K562 (cell line): Measurements from ENCODE around the gene MEGF11.

Source experiments
- CEBPB ChIP-seq: fragments of 450-650 bp; IDR thresholded peaks from 2 replicates; pipeline ENCODE4 v1.6.1; 2016; ENCODE audit warnings: missing genetic modification characterization, missing compliant biosample characterization
- CTCF ChIP-seq, 3 experiments: IDR thresholded peaks in 2 of 3; conservative IDR thresholded peaks in 1 of 3; 2 replicates each; pipeline ENCODE4 v1.5.1; 2011 to 2012; ENCODE audit warnings: low read length in 3 of 3, mild to moderate bottlenecking in 3 of 3, control low read depth in 2 of 3, improper control_type of control experiment in 1 of 3, inconsistent platforms in 1 of 3, low read depth in 1 of 3, mixed read lengths in 1 of 3, moderate library complexity in 1 of 3; ENCODE audit not compliant: insufficient read depth in 2 of 3
- FOXK2 ChIP-seq, 2 experiments: fragments of 450-650 bp; IDR thresholded peaks in 1 of 2; conservative IDR thresholded peaks in 1 of 2; 2 replicates each; pipeline ENCODE4 v1.6.1; 2016; ENCODE audit warnings: low read depth in 2 of 2, mild to moderate bottlenecking in 1 of 2
- POLR2A ChIP-seq: fragments of 450-650 bp; conservative IDR thresholded peaks from 2 replicates; pipeline ENCODE4 v1.6.1; 2016
- POLR2AphosphoS5 ChIP-seq: IDR thresholded peaks from 2 replicates; pipeline ENCODE4 v1.6.1; 2011; ENCODE audit warnings: mild to moderate bottlenecking, low read depth, low read length, moderate library complexity; ENCODE audit not compliant: control insufficient read depth, insufficient read depth
- PRDM10 ChIP-seq: fragments of 450-650 bp; IDR thresholded peaks from 2 replicates; pipeline ENCODE4 v1.6.1; 2018; ENCODE audit not compliant: partially characterized antibody
- SNRNP70 ChIP-seq: fragments of 200-400 bp; formaldehyde crosslinking; optimal IDR thresholded peaks from 2 replicates; pipeline ENCODE3; 2017; ENCODE audit warnings: low read depth, low read length
- SRF ChIP-seq, 2 experiments: fragments of 250-450, 450-650 bp in 1 of 2; sonication (Bioruptor Pico) in 1 of 2; sonication (generic) in 1 of 2; formaldehyde crosslinking; IDR thresholded peaks; 2 replicates each; pipeline versions ENCODE4 v1.5.0 to v1.5.1; 2020 to 2022; ENCODE audit warnings: mild to moderate bottlenecking in 1 of 2, missing genetic modification reagents in 1 of 2
- TAF7 ChIP-seq: fragments of 450-650 bp; IDR thresholded peaks from 2 replicates; pipeline ENCODE4 v1.6.1; 2016; ENCODE audit warnings: missing genetic modification characterization, missing compliant biosample characterization
- ZSCAN29 ChIP-seq: fragments of 450-650 bp; IDR thresholded peaks from 2 replicates; pipeline ENCODE4 v1.6.1; 2017
- TF ChIP-seq, protein P1 (sequence below): sonication (generic); formaldehyde crosslinking; IDR thresholded peaks from 2 replicates; pipeline ENCODE4 v1.9.0; 2022; ENCODE audit warnings: mild to moderate bottlenecking, missing genetic modification reagents
- TF ChIP-seq, protein P2 (sequence below): IDR thresholded peaks from 3 replicates; pipeline ENCODE4 v1.6.1; 2011; ENCODE audit warnings: borderline replicate concordance, mild to moderate bottlenecking, moderate library complexity; ENCODE audit not compliant: insufficient read length; ENCODE audit errors: extremely low read depth

DNA sequence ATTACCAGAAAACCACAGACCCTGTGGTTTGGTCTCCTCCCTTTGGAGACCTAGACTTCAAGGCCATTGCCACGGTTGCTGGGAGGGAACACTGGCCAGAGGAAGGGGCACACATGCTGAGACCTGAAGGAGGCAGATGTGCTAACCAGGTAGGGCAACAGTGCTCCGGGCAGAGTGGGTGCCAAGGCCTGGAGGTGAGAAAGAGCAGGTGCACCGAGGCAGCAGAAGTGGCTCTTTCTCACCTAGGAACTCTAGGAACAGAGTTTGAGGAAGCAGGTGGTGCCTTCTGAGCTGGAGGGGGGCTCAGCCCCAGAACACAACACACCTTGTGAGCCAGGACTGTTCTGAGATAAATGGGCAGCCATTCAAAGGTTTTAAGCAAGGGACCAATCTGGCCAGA, 106.1 kb downstream of the MEGF11 start:
- no peak for TF ChIP-seq POLR2AphosphoS5
- no peak for TF ChIP-seq SRF (CRISPR knock-in tag; IDR thresholded peaks at IDR 0.05)
- no peak for TF ChIP-seq CEBPB (tag)
- TF ChIP-seq ZSCAN29, result no peak
- no peak for TF ChIP-seq TAF7 (tag)
- no peak for TF ChIP-seq POLR2A
- TF ChIP-seq FOXK2 (conservative IDR thresholded peaks at IDR 0.05 in 1 of 2, IDR thresholded peaks at IDR 0.05 in 1 of 2; ENCODE audit: low read depth in 2 of 2), result no peak
- TF ChIP-seq, protein P1, sequence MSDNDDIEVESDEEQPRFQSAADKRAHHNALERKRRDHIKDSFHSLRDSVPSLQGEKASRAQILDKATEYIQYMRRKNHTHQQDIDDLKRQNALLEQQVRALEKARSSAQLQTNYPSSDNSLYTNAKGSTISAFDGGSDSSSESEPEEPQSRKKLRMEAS, result no peak
- TF ChIP-seq PRDM10, result no peak
- TF ChIP-seq, protein P2, sequence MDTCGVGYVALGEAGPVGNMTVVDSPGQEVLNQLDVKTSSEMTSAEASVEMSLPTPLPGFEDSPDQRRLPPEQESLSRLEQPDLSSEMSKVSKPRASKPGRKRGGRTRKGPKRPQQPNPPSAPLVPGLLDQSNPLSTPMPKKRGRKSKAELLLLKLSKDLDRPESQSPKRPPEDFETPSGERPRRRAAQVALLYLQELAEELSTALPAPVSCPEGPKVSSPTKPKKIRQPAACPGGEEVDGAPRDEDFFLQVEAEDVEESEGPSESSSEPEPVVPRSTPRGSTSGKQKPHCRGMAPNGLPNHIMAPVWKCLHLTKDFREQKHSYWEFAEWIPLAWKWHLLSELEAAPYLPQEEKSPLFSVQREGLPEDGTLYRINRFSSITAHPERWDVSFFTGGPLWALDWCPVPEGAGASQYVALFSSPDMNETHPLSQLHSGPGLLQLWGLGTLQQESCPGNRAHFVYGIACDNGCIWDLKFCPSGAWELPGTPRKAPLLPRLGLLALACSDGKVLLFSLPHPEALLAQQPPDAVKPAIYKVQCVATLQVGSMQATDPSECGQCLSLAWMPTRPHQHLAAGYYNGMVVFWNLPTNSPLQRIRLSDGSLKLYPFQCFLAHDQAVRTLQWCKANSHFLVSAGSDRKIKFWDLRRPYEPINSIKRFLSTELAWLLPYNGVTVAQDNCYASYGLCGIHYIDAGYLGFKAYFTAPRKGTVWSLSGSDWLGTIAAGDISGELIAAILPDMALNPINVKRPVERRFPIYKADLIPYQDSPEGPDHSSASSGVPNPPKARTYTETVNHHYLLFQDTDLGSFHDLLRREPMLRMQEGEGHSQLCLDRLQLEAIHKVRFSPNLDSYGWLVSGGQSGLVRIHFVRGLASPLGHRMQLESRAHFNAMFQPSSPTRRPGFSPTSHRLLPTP, result no peak
- no peak for TF ChIP-seq CTCF (IDR thresholded peaks at IDR 0.05 in 2 of 3, conservative IDR thresholded peaks at IDR 0.05 in 1 of 3; ENCODE audit: insufficient read depth in 2 of 3, low read depth in 1 of 3, low read length in 3 of 3)
- TF ChIP-seq SNRNP70, result no peak
